Activated CD4-positive, alpha-beta T cell treated with anti-CD3 and anti-CD28 coated beads for 24 hours (primary cell): ENCODE measurements around the gene ADRA2C.

ENCODE experiments used
- DNase-seq, 2 donors: peaks; one replicate each; pipeline ENCODE4 v3.0.0-alpha.2; 2020; ENCODE audit warnings: low read depth in 2 of 2

The ADRA2C gene

GRCh38 chr4:3797831-3798790 lies 31.9 kb downstream of the ADRA2C start:
- DNase-seq, result no peak

GRCh38 chr4:3799496-3799895 lies 33.3 kb downstream of the ADRA2C start:
- no peak for DNase-seq

DNA sequence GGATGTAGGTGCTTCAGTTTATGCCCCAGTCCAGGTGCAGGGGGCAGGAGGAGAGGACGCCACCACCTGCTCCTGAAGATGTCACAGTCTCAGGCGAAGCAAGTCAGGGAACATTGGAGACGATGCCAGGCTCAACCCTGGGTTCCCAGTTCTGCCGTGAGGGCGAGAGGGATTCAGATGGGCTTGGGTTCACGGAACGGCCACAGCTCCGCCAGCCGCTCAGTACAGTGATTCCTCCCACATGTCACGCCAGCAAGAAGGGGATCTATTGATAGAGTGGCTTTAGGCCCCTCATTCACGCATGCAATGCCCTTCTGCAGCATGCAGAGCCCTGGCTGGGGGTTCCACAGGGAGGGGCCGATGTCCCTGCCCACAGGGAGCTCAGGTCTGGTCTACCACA lies 34.2 kb downstream of the ADRA2C start:
- no peak for DNase-seq

DNA sequence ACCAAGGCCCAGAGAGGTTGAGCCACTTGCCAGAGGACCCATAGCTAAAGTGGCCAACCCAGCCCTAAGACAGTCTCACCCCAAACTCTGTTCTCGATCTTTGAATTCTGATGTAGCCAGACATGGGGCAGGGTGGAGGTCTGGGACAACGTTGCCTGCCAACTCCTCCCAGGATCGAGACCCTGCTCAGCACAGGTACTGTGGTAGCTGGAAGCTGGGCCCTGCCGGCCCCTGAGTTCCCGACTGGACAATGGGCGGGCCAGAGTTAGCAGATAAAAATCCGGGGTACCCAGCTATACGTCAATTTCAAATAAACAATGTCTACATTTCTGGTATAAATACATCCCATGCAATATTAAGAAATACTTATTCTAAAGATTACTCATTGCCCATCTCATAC lies 35.3 kb downstream of the ADRA2C start:
- DNase-seq, result no peak

DNA sequence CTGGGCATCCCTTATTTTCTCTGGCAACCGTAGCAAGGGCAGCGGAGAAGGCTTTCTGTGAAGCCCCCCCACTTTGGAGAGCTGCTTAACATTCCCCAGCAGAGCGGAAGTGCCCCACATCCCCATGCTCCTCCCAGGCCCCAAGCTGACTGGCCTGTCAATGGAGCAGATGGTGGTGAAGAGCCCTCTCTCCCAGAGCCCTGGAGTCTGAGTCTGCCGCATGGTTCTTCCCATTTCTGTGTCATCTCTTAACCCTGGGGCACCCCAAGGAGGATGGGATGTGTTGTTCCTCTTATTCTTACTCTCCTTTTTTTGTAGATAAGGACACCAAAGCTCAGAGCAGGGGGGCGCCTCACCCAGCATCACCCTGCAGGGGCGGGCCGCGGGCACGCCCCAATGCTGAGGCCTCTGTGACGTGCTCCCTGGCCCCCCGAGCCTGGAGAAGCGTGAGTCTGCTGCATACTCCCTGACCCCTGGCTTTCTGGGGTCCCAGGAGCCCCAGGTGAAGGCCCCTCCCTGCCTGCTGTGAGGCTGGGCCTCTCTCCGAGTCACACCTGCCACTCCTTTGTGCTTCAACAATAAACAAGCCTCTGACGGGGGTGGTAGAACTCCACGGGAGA lies 35.9 kb downstream of the ADRA2C start:
- DNase-seq, result no peak

DNA sequence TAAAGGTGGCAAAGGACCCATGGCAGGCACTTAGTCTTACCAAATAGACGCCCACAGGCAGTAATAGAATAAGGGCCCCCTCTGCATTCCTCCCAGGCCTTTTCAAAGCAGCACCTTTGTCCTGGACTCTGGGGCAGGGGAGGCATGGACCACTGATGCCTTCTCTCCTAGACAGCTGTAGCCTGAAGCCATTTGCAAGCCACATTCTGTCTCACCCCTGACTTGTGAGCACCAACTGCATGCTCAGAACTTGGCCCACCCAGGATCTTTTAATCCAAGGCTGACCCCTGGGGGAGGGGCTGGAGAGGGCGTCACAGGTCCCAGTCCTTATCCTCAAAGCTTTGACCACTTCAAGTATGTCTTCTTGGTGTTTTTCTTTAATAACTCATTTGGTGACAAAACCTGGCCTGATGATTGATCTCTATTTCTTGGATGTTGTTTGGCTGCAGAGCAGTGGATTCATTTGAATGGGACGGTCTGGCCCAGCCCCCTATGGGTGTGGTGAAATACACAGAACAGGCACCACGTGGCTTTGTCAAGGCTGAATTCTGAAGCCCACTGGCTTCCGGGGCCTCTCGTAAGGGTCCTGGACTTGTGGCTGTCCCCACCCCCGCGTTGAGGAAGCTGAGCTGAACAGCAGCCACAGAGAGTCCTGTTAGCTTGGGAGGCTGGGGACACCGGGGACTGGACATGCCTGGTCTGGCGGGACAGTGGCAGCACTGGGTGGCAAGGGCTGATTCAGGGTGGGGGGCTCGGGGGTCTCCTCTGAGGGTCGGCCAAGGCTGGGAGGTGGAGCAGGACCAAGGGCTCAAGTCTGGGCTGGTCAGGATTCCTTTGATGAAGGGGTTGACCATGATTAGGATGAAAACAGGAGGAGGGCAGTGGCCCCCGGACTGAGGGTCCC lies 36.6 kb downstream of the ADRA2C start:
- no peak for DNase-seq

GRCh38 chr4:3803475-3803847 lies 37.3 kb downstream of the ADRA2C start:
- no peak for DNase-seq

GRCh38 chr4:3803946-3804345 lies 37.8 kb downstream of the ADRA2C start:
- no peak for DNase-seq

DNA sequence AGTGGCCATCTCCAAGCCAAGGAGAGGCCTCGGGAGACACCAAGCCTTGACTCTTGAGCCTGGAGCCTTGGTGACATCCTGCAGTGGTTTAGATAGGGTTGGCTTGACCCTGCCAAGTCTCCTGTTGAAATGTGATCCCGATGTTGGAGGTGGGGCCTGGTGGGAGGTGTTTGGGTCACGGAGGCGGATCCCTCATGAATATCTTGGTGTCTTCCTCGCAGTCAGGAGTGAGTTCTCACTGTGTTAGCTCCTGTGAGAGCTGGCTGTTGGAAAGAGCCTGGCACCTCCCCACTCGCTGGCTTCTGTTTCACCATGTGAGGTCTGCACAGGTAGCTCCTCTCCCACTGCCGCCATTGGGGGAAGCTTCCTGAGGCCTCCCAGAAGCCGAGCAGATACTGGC lies 38.8 kb downstream of the ADRA2C start:
- no peak for DNase-seq

- no peak for DNase-seq
These were observed 39.5 kb downstream of the ADRA2C start for GRCh38 chr4:3805731-3806130.

- DNase-seq, result no peak
These were observed 41.1 kb downstream of the ADRA2C start for GRCh38 chr4:3807311-3807710.

DNA sequence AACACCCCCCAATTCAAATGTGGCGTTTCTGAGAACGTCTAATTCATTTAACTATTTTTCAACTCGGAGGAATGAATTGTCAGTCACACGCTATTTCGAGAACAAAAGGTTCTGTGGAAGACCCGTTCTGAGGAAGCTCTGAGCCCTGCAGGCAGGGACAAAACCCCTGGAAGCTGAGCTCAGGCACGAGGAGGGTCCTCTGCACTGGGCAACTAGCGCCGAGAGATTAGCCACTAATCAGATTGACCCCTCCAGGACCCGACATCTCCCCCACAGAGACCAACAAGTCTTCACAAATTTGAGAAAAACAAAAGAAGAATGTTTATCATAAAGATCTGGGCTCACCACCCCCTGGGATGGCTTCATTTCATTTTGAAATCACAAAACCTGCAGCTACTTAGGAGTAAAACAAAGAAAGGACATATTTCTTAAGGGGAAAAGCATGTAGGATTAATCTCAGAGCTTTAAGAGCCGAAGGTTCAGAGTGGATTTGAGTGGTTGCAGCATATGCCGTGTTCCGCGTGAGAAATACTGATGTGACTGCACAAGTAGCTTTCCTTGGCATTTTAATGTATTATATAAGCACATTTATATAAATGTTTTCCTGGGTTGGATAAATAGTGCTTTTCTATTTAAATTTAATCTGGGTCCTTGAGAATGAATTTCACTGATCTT lies 41.8 kb downstream of the ADRA2C start:
- no peak for DNase-seq

- no peak for DNase-seq
These were observed 42.4 kb downstream of the ADRA2C start for GRCh38 chr4:3808597-3808996.

GRCh38 chr4:3809028-3809427 lies 42.8 kb downstream of the ADRA2C start:
- no peak for DNase-seq

GRCh38 chr4:3809451-3810110 lies 43.4 kb downstream of the ADRA2C start:
- no peak for DNase-seq

DNA sequence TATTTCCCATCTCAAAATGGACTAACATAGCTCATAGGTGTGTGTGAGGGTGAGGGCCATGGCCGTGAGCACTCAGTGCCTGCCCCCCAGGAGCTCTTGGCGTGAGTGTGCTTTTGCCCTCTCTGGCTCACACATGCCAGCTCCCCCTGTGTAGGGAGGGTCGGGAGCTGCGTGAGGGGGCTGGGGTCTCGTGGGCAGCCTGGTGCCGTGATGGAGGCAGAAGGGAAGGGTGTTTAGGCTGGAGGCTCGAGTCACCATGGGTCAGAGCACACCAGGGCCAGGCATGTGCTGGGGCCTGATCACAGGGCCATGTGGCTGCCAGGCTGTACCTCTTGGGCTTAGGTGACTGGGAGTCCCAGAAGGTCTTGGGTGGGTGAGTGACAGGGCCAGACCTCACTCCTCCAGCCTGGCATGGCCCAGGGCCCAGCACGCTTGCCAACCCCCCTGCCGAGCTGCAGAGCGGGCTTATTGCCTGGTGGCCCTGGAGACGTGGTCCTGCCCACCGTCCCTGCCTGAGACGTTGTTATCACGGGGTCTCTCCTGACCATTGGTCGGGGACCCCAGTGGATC lies 44.0 kb downstream of the ADRA2C start:
- DNase-seq, result no peak

DNA sequence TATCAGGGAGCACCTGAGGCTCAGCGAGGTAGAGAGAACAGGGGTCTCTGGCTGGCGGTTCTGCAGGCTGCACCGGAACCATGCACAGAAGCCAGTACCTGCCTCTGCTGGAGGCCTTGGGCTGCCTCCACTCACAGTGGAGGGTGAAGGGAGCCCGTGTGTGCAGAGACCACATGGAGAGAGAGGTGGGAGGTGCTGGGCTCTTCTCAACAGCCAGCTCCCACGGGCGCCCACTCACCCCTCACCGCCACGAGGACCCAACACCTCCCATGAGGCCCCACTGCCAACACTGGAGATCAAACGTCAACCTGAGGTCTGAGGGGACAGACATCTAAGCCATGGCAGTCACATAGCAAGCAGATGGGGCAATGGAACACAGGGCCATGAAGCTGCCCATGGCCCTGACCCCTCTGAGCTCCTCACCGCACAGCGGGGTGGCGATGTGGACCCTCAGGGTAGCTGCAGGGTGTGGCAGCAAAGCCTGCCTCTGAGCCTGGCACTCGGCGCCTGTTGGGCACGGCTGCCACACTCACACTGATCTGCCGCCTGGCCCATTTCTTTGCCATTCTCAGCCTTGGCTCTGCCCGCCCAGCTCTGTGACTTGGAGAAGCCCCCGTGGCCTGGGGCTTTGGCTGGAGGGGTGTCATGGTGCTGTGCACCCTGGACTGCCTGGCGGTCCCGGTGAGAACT lies 44.8 kb downstream of the ADRA2C start:
- no peak for DNase-seq

- no peak for DNase-seq
These were observed 45.4 kb downstream of the ADRA2C start for GRCh38 chr4:3811621-3812020.

- no peak for DNase-seq
These were observed 46.2 kb downstream of the ADRA2C start for GRCh38 chr4:3812211-3812934.
